HG03457 (cell line): ENCODE data around the gene DCHS2.

Source experiments
- ATAC-seq: cut with Tn5 transposase; IDR thresholded peaks from one replicate; pipeline ENCODE4 v1.9.1; 2021; ENCODE audit warnings: moderate number of reproducible peaks; ENCODE audit not compliant: unreplicated experiment

Gene DCHS2

DNA sequence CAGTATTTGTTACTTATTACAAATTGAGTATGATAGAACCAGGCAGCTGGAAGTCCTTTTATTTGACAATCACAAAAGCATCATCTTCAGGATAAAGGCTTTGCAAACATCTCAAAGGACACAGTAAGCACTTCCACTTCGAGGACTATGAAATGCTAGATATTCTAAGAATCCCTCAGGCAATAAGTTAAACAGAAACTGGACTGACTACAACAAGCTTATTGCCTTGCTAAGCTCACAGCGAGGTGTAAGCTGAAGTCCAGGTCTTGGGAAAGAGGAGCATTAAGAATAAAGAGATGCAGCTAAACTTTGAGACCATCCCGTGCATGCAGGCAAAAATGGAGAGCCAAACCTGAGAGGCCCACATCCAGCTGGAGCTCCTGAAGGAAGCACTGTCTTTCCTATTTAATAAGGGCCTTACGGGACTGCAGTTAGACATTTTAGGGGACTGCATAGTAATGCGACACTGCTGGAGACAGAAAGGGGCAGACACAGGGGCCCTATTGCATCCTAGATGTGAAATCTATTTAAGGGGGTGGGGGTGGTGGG, 38.7 kb downstream of the DCHS2 start:
- ATAC-seq = no peak

GRCh38 chr4:154450966-154451365, 40.6 kb downstream of the DCHS2 start:
- ATAC-seq = no peak

DNA sequence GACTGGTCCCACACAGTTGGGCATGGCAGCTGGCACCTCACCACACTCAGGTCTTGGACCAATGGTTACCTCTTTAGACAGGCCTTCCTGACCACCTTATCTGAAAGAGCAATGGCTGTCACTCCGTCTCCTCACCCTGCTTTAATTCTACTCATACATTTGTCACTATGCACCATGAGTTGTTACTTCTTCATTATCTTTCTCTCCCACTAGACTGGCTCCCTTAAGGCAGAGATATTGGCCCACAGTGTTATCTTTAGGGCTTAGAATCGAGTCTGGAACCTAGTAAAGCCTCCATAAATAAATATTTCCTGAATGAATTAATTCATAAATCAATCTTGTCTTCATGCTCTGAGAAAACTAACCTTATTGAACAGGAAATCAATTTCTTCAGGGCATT, 46.6 kb downstream of the DCHS2 start:
- no peak for ATAC-seq

DNA sequence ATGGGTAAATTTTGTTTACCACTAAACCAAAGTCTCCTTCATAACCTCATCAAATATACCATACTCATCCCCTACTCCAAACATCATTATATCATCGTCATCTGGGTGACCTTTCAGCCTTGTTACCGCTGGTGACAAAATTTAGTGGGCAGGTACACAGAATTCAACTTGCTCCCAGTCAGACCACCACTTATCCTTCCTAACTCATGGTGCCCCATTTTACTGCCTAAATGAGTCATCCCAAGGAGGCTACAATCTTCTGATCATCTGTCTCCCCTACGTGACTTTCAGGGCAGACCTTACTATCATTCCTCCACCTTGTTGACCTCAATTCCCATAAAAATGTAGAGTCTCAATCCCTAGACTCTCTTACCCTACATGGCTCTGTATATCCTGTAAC, 49.6 kb downstream of the DCHS2 start:
- ATAC-seq = no peak

- ATAC-seq = no peak
Observed at GRCh38 chr4:154441124-154441523, 50.5 kb downstream of the DCHS2 start.

- ATAC-seq = no peak
Observed at GRCh38 chr4:154439224-154439623, 52.4 kb downstream of the DCHS2 start.

DNA sequence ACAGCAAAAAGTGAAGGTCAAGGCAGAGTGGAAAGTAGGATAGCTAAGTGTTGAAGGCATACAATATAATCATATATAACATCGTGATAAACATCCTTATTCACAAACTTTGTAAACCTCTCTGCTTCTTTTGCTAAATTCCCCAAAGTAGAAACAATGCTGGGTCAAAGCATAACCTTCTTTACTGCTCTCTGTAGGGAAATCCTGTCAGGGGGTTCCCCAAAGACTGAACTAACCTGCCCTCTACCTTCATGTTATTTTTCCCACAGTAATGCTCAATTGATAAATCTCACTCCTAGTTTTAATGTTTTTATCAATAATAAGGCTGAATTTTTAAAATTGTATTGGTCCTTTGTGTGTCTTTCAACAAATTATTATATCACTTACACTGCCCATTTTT, 55.7 kb downstream of the DCHS2 start:
- ATAC-seq = no peak

DNA sequence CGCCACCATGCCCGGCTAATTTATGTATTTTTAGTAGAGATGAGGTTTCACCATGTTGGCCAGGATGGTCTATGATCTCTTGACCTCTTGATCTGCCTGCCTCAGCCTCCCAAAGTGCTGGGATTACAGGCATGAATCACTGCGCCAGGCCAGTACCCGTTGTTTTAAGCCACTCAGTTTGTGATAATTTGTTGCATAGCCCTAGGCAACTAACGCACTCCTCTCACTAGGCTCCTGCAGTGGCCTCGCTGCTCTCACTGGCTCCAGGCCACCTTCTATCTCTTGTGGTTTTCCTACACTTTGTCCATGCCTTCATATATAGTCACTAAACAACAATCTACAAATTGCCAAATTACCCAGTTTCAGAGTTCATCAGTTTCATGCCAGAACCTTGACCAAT, 58.1 kb downstream of the DCHS2 start:
- no peak for ATAC-seq

GRCh38 chr4:154429176-154429575, 62.4 kb downstream of the DCHS2 start:
- no peak for ATAC-seq

- no peak for ATAC-seq
Observed at GRCh38 chr4:154427149-154427548, 64.5 kb downstream of the DCHS2 start.

DNA sequence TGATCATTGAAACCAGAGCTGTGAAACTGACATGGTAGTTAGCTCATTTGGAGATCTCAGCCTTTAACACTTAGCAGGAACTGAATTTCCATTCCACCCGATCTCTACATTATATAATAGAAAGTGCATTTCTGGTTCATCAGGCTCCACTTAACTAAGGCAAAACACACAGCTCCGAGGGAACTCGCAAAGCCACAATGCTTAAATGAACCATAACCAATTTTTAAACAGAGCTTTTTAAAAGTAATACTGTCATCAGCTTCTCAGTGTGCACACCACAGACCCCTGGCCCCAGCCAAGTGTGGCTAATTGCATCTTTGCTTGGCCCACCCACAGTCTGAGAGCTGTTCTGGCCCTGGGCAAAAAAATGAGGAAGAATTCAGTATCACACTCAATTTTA, 66.1 kb downstream of the DCHS2 start:
- ATAC-seq = no peak

DNA sequence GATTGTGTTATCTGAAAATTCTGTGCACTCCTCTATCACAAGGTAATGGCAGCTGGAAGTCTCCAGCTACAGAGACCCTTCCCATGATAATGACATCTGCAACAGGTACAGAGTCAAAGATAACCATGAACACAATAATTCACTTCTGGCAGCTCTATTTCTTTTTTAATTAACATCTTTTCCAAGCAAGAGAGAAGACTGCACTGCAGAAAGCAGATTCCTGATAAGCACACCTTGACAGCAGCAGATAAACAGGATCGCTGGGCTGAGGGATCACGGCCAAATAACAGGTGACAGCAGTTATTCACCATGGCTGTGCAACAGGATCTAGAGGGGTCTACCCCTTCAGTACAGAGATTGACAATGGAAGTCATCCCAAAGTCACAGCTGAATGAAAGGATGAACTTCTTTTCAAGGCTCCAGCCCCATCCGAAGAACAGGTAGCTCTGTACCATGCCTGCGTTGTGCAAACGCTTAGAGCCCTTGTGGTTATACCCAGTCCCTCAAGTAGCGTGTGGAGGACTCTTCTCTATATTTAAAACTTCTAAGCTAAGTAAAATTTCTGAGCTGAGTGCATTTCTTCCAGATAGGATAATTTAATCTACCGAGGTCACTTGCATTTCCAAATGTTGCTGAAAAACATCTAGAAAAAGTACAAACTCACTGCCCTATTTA, 66.7 kb downstream of the DCHS2 start:
- no peak for ATAC-seq

DNA sequence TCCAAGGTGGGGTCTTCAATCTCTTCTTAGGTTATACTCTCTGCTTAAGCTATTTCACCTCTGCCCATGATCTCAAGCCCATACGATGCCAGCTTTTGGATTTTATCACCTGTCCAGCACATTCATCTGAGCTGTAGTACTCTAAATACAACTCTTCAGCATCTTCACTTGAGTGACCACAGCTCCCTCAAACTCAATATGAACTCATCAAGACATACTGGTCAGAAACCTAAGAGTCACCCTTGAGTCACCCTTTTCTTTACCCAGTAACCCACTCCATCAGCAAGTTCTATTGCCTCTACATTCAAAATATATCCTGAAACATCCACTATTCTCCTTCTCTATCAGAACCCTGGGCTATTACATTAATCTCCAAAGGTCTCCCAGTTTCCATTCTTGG, 69.4 kb downstream of the DCHS2 start:
- ATAC-seq = no peak

- ATAC-seq = no peak
Observed at GRCh38 chr4:154421618-154422017, 70.0 kb downstream of the DCHS2 start.

DNA sequence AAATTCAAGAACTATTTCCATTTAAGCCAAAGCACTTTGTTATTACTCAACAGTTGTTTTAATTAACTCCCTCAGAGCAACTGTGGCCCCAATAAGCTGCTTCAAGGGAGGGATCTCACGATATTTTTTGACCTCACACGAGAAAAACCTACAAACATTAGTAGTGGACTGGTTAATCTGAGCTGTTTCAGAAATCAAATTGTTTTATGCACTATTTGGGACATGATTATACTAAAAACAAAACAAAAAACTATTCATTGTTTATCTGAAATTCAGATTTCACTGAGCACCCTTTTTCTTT, 74.3 kb downstream of the DCHS2 start:
- ATAC-seq = no peak

DNA sequence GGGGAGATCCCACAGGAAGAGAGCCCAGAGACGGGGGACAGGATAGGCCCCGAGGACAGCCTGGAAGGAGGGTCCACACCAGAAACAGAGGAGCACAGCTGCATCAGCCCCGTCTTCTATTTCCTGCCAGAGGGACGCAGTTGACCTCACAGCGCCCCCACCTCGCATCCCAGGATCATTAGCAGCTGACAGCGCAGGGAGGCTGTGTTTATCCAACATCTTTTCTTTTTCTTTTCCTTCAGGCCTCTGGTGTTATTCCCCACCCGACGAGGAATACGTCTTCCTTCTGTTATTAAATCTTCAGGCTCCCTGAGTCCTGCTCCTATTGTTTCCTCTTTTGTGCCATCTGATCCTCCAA, 75.4 kb downstream of the DCHS2 start:
- ATAC-seq = peak; percentile 35

GRCh38 chr4:154415313-154415712, 76.3 kb downstream of the DCHS2 start:
- ATAC-seq = no peak

- no peak for ATAC-seq
Observed at GRCh38 chr4:154414796-154415195, 76.8 kb downstream of the DCHS2 start.

GRCh38 chr4:154414371-154414770, 77.2 kb downstream of the DCHS2 start:
- ATAC-seq = no peak

- ATAC-seq = no peak
Observed at GRCh38 chr4:154407443-154407842, 84.2 kb downstream of the DCHS2 start.

GRCh38 chr4:154406018-154406795, 85.4 kb downstream of the DCHS2 start:
- no peak for ATAC-seq

DNA sequence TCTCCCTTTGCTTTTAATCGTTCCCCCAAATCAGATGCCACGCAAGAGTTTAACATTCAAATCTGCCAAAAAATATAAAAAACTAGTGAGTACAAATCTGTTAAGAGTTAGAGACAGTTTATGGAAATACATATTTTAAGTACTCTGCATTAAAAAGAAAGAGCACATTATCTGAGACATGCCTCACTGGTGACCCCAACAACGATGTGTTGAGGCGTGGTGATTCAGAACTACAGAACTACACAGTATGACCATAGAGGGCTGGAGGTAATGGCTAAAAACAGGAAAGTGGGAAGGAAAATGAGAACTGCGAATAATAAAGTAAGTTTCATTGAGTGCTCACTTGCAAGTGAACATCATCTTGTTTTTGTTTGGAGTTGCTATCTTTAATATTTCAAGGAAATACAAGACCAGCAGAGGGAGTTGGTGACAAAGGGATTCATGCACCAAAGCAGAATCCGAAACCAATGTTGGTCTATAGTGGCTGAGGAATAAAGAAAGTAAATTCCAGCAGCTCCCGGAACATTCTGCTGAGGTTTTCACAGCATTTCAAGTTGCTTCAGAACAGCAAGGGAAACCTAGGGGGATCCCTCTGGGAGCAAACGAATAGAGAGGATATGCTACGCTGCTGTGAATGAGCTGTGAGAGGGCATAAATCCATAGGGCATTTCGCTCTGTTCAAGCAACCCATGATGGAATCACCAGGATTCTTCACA, 92.2 kb downstream of the DCHS2 start:
- ATAC-seq = no peak
